ENCODE results near the gene LRRC15. TPM values are rescaled to one million over a fixed set of nuclear protein-coding genes. Genes with fewer than 3 reads are reported as not detected.

LRRC15 gene
- total RNA-seq, 2 experiments from 2014 or later: not detected

DNA sequence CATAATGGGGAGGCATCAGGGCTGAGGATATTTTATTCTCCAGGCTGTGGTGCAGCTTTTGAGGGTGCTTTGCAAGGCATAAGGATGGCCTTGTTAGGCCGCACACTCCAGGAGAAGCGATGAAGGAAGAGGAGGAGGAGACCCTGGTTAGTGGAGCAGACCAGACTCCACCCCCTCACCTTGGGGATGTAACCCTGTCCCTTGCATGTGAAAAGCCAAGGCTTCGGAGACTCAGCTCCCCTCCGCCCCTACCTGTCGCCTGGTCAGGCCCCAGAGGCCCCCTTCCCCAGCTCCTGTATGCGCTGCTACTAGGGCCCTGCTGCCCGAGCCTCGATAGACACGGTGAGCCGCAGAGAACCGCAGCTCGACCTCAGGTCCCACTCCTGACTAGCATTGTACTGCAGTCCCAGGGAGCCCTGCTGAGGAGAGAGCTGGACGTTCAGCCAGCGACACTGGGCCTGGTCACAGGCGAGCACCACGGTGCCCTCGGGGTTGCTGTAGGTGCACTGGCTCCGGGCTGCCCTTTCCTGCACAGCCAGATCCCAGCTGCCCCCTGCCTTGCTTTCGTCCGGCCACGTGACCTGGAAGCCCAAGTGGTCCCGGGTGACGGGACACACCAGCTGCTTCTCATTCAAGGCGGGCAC is 28.7 kb downstream of the LRRC15 start:
- DNase-seq (no peak), ATAC-seq (no peak)
- Mint-ChIP-seq H3K27ac (no peak overlapping the region), H3K9me3 (ENCODE audit: insufficient read depth) (no peaks in the 10 kb centered on the region), H3K27me3 (ENCODE audit: low read depth) (peaks cover 5% of the 10 kb centered on the region), H3K36me3 (ENCODE audit: low read depth) (no peaks in the 10 kb centered on the region), H3K4me3 (no peak overlapping the region), H3K4me1 (ENCODE audit: low read depth) (no peaks in the 10 kb centered on the region)
- ChIA-PET POLR2A (no interaction called here), CTCF (interaction anchor here (3.7 kb wide), 2 partner anchors 8 to 64 kb away, joined by 11 to 25 read pairs; no protein-coding TSS in a partner anchor)

DNA sequence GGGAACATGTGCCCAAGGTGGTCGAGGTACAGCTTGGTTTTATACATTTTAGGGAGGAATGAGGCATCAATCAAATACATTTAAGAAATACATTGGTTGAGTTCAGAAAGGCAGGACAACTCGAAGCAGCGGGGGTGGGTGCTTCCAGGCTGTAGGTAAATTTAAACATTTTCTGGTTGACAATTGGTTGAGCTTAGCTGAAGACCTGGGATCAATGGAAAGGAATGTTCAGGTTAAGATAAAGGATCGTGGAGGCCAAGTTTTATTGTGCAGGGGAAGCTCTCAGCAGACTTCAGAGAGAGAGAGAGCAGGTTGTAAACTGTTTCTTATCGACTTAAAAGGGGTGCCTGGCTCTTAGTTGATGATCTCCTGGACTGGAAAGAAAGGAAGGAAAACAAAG is 29.7 kb downstream of the LRRC15 start:
- Mint-ChIP-seq H3K4me3 (no peak overlapping the region), H3K27ac (no peak overlapping the region), H3K27me3 (ENCODE audit: low read depth) (peaks cover 5% of the 10 kb centered on the region), H3K9me3 (ENCODE audit: insufficient read depth) (no peaks in the 10 kb centered on the region), H3K36me3 (ENCODE audit: low read depth) (no peaks in the 10 kb centered on the region), H3K4me1 (ENCODE audit: low read depth) (no peaks in the 10 kb centered on the region)
- DNase-seq (no peak), ATAC-seq (no peak)
- ChIA-PET POLR2A (no interaction called here), CTCF (interaction anchor here (3.7 kb wide), 1 partner anchor 65 kb away, joined by 11 read pairs; no protein-coding TSS in a partner anchor)

- Mint-ChIP-seq H3K4me3 (no peak overlapping the region), H3K4me1 (ENCODE audit: low read depth) (no peaks in the 10 kb centered on the region), H3K36me3 (ENCODE audit: low read depth) (no peaks in the 10 kb centered on the region), H3K27ac (no peak overlapping the region), H3K27me3 (ENCODE audit: low read depth) (peaks cover 5% of the 10 kb centered on the region), H3K9me3 (ENCODE audit: insufficient read depth) (no peaks in the 10 kb centered on the region)
- CTCF ChIA-PET: interaction anchor here (3.7 kb wide), 1 partner anchor 66 kb away, joined by 11 read pairs; no protein-coding TSS in a partner anchor
- DNase-seq (no peak), ATAC-seq (no peak)
- POLR2A ChIA-PET: no interaction called here
Observed at GRCh38 chr3:194339356-194339755, 30.2 kb downstream of the LRRC15 start.

DNA sequence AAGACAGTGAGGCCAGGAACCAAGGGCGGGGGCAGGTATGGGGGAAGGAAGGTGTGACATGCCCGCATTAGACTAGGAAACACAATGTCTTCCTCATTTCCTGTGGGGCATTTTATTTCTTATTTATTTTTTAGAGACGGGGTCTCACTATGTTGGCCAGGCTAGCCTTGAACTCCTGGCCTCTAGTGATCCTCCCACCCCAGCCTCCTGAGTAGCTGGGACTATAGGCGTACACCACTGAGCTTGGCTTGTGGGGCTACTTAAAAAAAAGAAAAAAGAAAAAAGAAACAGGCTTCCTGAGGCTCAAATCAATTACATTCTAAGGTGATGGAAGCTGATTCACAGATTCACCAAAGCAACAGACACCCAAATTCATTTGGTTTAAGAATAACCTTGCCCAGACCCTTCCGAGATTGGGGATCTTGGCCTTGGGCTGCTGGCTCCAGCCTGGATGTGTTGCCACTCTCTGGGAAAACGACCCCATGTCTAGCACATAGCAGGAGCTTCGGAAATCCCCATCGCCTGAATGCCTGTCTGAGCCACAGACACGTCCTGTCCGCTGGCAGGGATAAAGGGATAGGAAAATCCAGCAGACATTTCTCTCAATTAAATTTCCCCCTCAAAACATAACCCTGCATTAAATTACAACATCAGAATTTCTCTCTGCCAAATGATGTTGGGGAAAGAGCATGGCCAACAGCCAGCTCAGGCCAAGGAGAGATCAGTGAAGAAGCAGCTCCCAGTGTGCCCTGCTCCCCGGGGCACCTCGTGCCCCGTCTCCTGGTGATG is 31.4 kb downstream of the LRRC15 start:
- no peak for DNase-seq
- H3K4me3 Mint-ChIP-seq: no peak overlapping the region
- no peaks in the 10 kb centered on the region for H3K9me3 Mint-ChIP-seq (ENCODE audit: insufficient read depth)
- H3K27me3 Mint-ChIP-seq (ENCODE audit: low read depth): peaks cover 11% of the 10 kb centered on the region
- POLR2A ChIA-PET: no interaction called here
- H3K4me1 Mint-ChIP-seq (ENCODE audit: low read depth): peaks cover 5% of the 10 kb centered on the region
- H3K36me3 Mint-ChIP-seq (ENCODE audit: low read depth): no peaks in the 10 kb centered on the region
- no peak for ATAC-seq
- no peak overlapping the region for H3K27ac Mint-ChIP-seq
- CTCF ChIA-PET: interaction anchor here (0.9 to 1.7 kb wide), 2 partner anchors 59 to 66 kb away, joined by 3 read pairs; no protein-coding TSS in a partner anchor

DNA sequence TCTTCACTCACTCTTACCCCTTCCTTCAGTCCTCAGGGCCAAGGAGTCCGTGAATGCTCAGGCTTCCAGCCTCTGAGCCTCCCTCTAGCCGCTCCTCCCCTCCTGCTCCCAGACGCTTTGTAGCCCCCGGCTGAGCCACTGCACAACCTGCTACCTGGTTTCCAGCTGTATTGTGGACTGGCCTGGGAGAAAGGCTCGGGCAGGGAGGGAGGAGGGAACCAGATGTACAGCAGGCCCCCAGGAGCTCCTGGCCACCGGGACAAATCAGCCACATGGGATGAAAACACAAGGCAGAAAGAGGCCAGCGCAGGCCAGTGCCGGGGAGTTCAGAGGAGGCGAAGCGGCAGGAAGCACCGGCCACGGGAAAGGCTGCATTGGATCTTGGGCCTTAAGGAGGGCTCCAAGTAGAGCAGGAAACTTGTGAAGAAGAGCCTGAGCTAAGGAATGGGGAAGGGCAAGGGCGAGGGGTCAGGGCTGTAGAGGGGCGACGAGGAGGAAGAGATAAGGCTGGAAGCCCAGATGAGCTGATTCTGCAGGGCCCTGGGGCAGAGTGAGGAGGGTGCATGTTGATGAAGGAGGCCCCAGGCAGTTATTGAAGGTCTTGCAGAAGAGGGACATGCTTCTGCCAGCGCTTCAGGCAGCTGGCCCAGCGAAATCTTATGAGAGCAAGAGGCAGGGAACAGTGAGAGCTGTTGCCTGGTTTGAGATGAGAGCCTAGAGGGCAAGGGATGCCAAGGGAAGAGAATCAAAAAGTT is 32.8 kb downstream of the LRRC15 start:
- ATAC-seq: no peak
- DNase-seq: no peak
- no peaks in the 10 kb centered on the region for H3K9me3 Mint-ChIP-seq (ENCODE audit: insufficient read depth)
- H3K27ac Mint-ChIP-seq: no peak overlapping the region
- ChIA-PET POLR2A (no interaction called here), CTCF (interaction anchor here (1.0 to 4.0 kb wide), 4 partner anchors 58 to 135 kb away, joined by 3 to 25 read pairs (median 6); no protein-coding TSS in a partner anchor)
- H3K27me3 Mint-ChIP-seq (ENCODE audit: low read depth): peaks cover 12% of the 10 kb centered on the region
- no peak overlapping the region for H3K4me3 Mint-ChIP-seq
- H3K36me3 Mint-ChIP-seq (ENCODE audit: low read depth): no peaks in the 10 kb centered on the region
- peaks cover 8% of the 10 kb centered on the region for H3K4me1 Mint-ChIP-seq (ENCODE audit: low read depth)

GRCh38 chr3:194333981-194334320 is 35.6 kb downstream of the LRRC15 start:
- Mint-ChIP-seq H3K36me3 (ENCODE audit: low read depth) (no peaks in the 10 kb centered on the region), H3K4me1 (ENCODE audit: low read depth) (peaks cover 8% of the 10 kb centered on the region), H3K27ac (no peak overlapping the region), H3K4me3 (no peak overlapping the region), H3K9me3 (ENCODE audit: insufficient read depth) (no peaks in the 10 kb centered on the region), H3K27me3 (ENCODE audit: low read depth) (peaks cover 18% of the 10 kb centered on the region)
- CTCF ChIA-PET: interaction anchor here (0.6 to 4.0 kb wide), 22 partner anchors 9 to 668 kb away, joined by 3 to 33 read pairs (median 4); no protein-coding TSS in a partner anchor
- POLR2A ChIA-PET: interaction anchor here (1.3 kb wide), 1 partner anchor 64 kb away, joined by 3 read pairs; no protein-coding TSS in a partner anchor
- ATAC-seq: no peak
- DNase-seq: no peak

GRCh38 chr3:194333212-194333980 is 36.1 kb downstream of the LRRC15 start:
- Mint-ChIP-seq H3K27me3 (ENCODE audit: low read depth) (peaks cover 18% of the 10 kb centered on the region), H3K4me1 (ENCODE audit: low read depth) (peaks cover 8% of the 10 kb centered on the region)
- ATAC-seq: peak; percentile 98

DNA sequence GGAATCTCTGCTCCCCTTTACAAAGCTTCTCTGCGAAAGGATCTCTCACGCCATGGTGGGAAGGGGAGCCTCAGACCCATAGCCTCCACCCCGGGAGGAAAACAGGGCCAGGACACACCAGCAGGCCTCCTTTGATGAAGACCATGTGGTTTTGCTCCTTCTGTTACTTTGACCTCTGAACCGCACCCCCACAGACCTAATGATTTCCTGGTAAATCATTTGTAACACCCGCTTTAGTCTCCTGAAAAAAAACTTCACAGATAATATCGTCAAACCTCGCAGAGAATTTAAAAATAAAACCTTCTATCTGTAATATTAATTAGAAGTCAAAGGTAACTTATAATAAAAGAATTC is 36.7 kb downstream of the LRRC15 start:
- no peak overlapping the region for H3K27ac Mint-ChIP-seq
- H3K9me3 Mint-ChIP-seq (ENCODE audit: insufficient read depth): no peaks in the 10 kb centered on the region
- no peaks in the 10 kb centered on the region for H3K36me3 Mint-ChIP-seq (ENCODE audit: low read depth)
- ATAC-seq (no peak), DNase-seq (no peak)
- peaks cover 8% of the 10 kb centered on the region for H3K4me1 Mint-ChIP-seq (ENCODE audit: low read depth)
- peaks cover 18% of the 10 kb centered on the region for H3K27me3 Mint-ChIP-seq (ENCODE audit: low read depth)
- ChIA-PET POLR2A (interaction anchor here (1.3 kb wide), 1 partner anchor 65 kb away, joined by 3 read pairs; no protein-coding TSS in a partner anchor), CTCF (interaction anchor here (1.1 to 4.0 kb wide), 9 partner anchors 10 to 265 kb away, joined by 3 to 33 read pairs (median 8); no protein-coding TSS in a partner anchor)
- peak overlapping the region; percentile 48 for H3K4me3 Mint-ChIP-seq

More at GRCh38 chr3:194333212-194333980, 36.1 kb downstream of the LRRC15 start:
- Mint-ChIP-seq H3K9me3 (ENCODE audit: insufficient read depth) (no peaks in the 10 kb centered on the region), H3K36me3 (ENCODE audit: low read depth) (no peaks in the 10 kb centered on the region), H3K27ac (no peak overlapping the region), H3K4me3 (peak overlapping the region; percentile 71)
- ChIA-PET CTCF (interaction anchor here (0.6 to 4.0 kb wide), 23 partner anchors 8 to 668 kb away, joined by 3 to 33 read pairs (median 4); no protein-coding TSS in a partner anchor), POLR2A (interaction anchor here (1.3 kb wide), 1 partner anchor 64 kb away, joined by 3 read pairs; no protein-coding TSS in a partner anchor)
- DNase-seq: peak; percentile 91

GRCh38 chr3:194330579-194330978 is 39.0 kb downstream of the LRRC15 start:
- no peak overlapping the region for H3K27ac Mint-ChIP-seq
- CTCF ChIA-PET: interaction anchor here (0.7 to 1.7 kb wide), 6 partner anchors 13 to 142 kb away, joined by 3 to 9 read pairs (median 4); no protein-coding TSS in a partner anchor
- peaks cover 18% of the 10 kb centered on the region for H3K27me3 Mint-ChIP-seq (ENCODE audit: low read depth)
- no peaks in the 10 kb centered on the region for H3K36me3 Mint-ChIP-seq (ENCODE audit: low read depth)
- DNase-seq: no peak
- peaks cover 8% of the 10 kb centered on the region for H3K4me1 Mint-ChIP-seq (ENCODE audit: low read depth)
- H3K4me3 Mint-ChIP-seq: no peak overlapping the region
- H3K9me3 Mint-ChIP-seq (ENCODE audit: insufficient read depth): no peaks in the 10 kb centered on the region
- POLR2A ChIA-PET: no interaction called here
- ATAC-seq: no peak

DNA sequence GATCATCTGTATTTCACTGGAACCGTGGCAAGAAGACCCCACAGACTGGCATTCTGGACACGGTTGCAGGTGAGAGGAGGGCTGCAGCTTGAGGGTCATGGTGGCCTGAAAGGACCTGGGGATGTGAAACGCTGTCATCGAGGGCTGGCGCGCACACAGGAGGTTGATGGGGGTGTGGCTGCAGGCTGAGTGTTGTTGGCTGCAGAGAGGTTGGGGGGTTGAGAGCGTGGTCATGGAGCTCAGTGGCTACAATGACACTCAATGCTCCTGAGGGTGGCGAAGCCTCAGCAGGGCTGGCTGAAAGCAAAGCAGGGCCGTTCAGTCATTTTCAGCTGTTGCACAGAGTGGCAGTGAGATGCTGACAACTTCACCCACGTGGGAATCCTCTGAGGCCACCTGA is 39.4 kb downstream of the LRRC15 start:
- no peak overlapping the region for H3K4me3 Mint-ChIP-seq
- no peaks in the 10 kb centered on the region for H3K36me3 Mint-ChIP-seq (ENCODE audit: low read depth)
- no peak for ATAC-seq
- H3K4me1 Mint-ChIP-seq (ENCODE audit: low read depth): peaks cover 8% of the 10 kb centered on the region
- peaks cover 18% of the 10 kb centered on the region for H3K27me3 Mint-ChIP-seq (ENCODE audit: low read depth)
- no peaks in the 10 kb centered on the region for H3K9me3 Mint-ChIP-seq (ENCODE audit: insufficient read depth)
- no peak overlapping the region for H3K27ac Mint-ChIP-seq
- CTCF ChIA-PET: interaction anchor here (0.7 to 1.7 kb wide), 6 partner anchors 14 to 142 kb away, joined by 3 to 9 read pairs (median 4); no protein-coding TSS in a partner anchor
- no peak for DNase-seq
- POLR2A ChIA-PET: no interaction called here

- ChIA-PET CTCF (interaction anchor here (1.4 to 1.7 kb wide), 2 partner anchors 14 to 143 kb away, joined by 4 to 9 read pairs (median 7); no protein-coding TSS in a partner anchor), POLR2A (no interaction called here)
- H3K4me3 Mint-ChIP-seq: no peak overlapping the region
- no peaks in the 10 kb centered on the region for H3K36me3 Mint-ChIP-seq (ENCODE audit: low read depth)
- ATAC-seq: no peak
- H3K27ac Mint-ChIP-seq: no peak overlapping the region
- no peak for DNase-seq
- H3K27me3 Mint-ChIP-seq (ENCODE audit: low read depth): peaks cover 18% of the 10 kb centered on the region
- H3K9me3 Mint-ChIP-seq (ENCODE audit: insufficient read depth): no peaks in the 10 kb centered on the region
- H3K4me1 Mint-ChIP-seq (ENCODE audit: low read depth): peaks cover 8% of the 10 kb centered on the region
Observed at GRCh38 chr3:194329583-194329965, 40.0 kb downstream of the LRRC15 start.
